Prostate gland (tissue), 2 donors: ENCODE measurements around the gene KCNJ4.

Source experiments
- CTCF ChIP-seq, 4 experiments: fragments of 200-600 bp in 2 of 4; fragments of 450-650 bp in 2 of 4; sonication (generic) in 2 of 4; IDR thresholded peaks; 1 replicate in 3 of 4; 2 replicates in 1 of 4; pipeline ENCODE4 v1.5.1; 2016 to 2019; ENCODE audit warnings: antibody characterized with exemption in 4 of 4, mild to moderate bottlenecking in 2 of 4, moderate library complexity in 2 of 4
- POLR2AphosphoS5 ChIP-seq: sonication (generic); formaldehyde crosslinking; IDR thresholded peaks from one replicate; pipeline ENCODE4 v1.6.1; 2017; ENCODE audit warnings: antibody characterized with exemption

GRCh38 chr22:38432264-38432663 lies 22.7 kb downstream of the KCNJ4 start:
- TF ChIP-seq POLR2AphosphoS5 (no peak), CTCF (IDR thresholded peaks at IDR 0.05) (no peak)
